A375 (cell line): Measurements from ENCODE around the gene SIRT5. TPM values are rescaled to one million over a fixed set of nuclear protein-coding genes. Genes with fewer than 3 reads are reported as not detected.

Experiments used
- total RNA-seq: library from RNA; depleted of rRNA; stranded (reverse); fragments of >200 nt; shearing (Covaris generic); gene quantifications from 2 replicates; pipeline ENCODE4 v1.2.3, GENCODE V29; 2014; rRNA removed

The SIRT5 gene
- 6.1 and 6.3 TPM in 2 replicates for total RNA-seq

GRCh38 chr6:13574571-13575376 lies at the start of gene SIRT5:
Gene SIRT5 (plus strand): TSS chr6:13574601. CDS start chr6:13584111, 9,510 bp downstream.

GRCh38 chr6:13614926-13615791 lies 40.8 kb downstream of the SIRT5 start, which contains the start of gene NOL7:
Gene NOL7 (plus strand): TSS chr6:13615335. CDS start chr6:13615359, 24 bp downstream.

Other genes with a start within 250 kb of the SIRT5 start
- gene TBC1D7, start 246.1 kb upstream of the SIRT5 start, total RNA-seq, result 8.7 and 10.9 TPM in 2 replicates
- 3.4 and 3.7 TPM in 2 replicates for gene GFOD1, start 87.0 kb upstream of the SIRT5 start, total RNA-seq
- 93.1 and 96.1 TPM in 2 replicates for gene NOL7, start 40.7 kb downstream of the SIRT5 start, total RNA-seq
- 14.3 and 17.8 TPM in 2 replicates for gene RANBP9, start 137.2 kb downstream of the SIRT5 start, total RNA-seq
- 16.8 and 17.0 TPM in 2 replicates for gene MCUR1, start 240.0 kb downstream of the SIRT5 start, total RNA-seq